Testis (tissue), 3 donors: ENCODE data around the gene EPPIN. TPM values are rescaled to one million over a fixed set of nuclear protein-coding genes. Genes with fewer than 3 reads are reported as not detected.
A peak's percentile ranks its signal among the peaks of the same experiment; 100 is the strongest.

Experiments
- DNase-seq: peaks from one replicate; pipeline ENCODE4 v3.0.0-alpha.2; 2019
- H3K27ac ChIP-seq, 2 donors: fragments of 200-600 bp; sonication (generic); one replicate each; pipeline ENCODE4 v1.5.1; 2019
- H3K27me3 ChIP-seq: fragments of 200-600 bp; sonication (generic); one replicate; pipeline ENCODE4 v1.5.1; 2019
- H3K36me3 ChIP-seq: fragments of 200-600 bp; sonication (generic); one replicate; pipeline ENCODE4 v1.5.1; 2017; ENCODE audit warnings: low read depth; ENCODE audit errors: missing control alignments
- H3K4me1 ChIP-seq: fragments of 200-600 bp; sonication (generic); one replicate; pipeline ENCODE4 v1.5.1; 2019
- H3K4me3 ChIP-seq, 2 donors: fragments of 200-600 bp; sonication (generic); one replicate each; pipeline ENCODE4 v1.5.1; 2017 to 2019
- H3K9me3 ChIP-seq: fragments of 200-600 bp; sonication (generic); one replicate; pipeline ENCODE4 v1.5.1; 2017
- POLR2A ChIP-seq: fragments of 450-650 bp; IDR thresholded peaks from one replicate; pipeline ENCODE4 v1.6.1; 2017; ENCODE audit warnings: antibody characterized with exemption, mild to moderate bottlenecking, moderate library complexity
- WGBS, 2 donors: methylation state at CpG; one replicate each; pipeline ENCODE4 v1.1.5; 2018; 5-methylcytosine and 5-hydroxymethylcytosine counted together
- intact Hi-C: fragments of 100-400 bp; cut with DNase I; formaldehyde crosslinking; loops from one replicate; pipeline ENCODE4 v1.15.1; 2023; ENCODE audit warnings: low total_unique reads
- polyA plus RNA-seq: library from polyadenylated mRNA; stranded (reverse); fragments of 350-450 nt; fragmentation: Illumina TruSeq; extraction: RNeasy Lipid Tissue Mini Kit (QIAGEN cat#74804); gene quantifications from one replicate; pipeline ENCODE4 v1.2.3, GENCODE V29; 2014; ENCODE audit warnings: low read depth, low replicate concordance; ENCODE audit not compliant: insufficient read depth
- total RNA-seq, 2 donors: library from RNA; depleted of rRNA; stranded (reverse); fragments of >200 nt; gene quantifications; one replicate each; pipeline ENCODE4 v1.2.3, GENCODE V29; 2016
- TF ChIP-seq, protein P1 (sequence below), 3 experiments: fragments of 450-650 bp in 2 of 3; fragments of 200-600 bp in 1 of 3; sonication (generic) in 1 of 3; IDR thresholded peaks; one replicate each; pipeline ENCODE4 v1.5.1; 2016 to 2019; ENCODE audit warnings: antibody characterized with exemption in 3 of 3, mild to moderate bottlenecking in 2 of 3, moderate library complexity in 1 of 3

The EPPIN gene
- total and polyA plus RNA-seq, 3 donors from 2014 or later, result 185 to 251 (median 222) TPM

- DNase-seq, result no peak
- no peak overlapping the region for H3K27ac ChIP-seq
- H3K4me3 ChIP-seq, result no peak overlapping the region
- WGBS, 2 donors, result 86 to 91% methylated on average over 2 of the region's 2 CpGs
- intact Hi-C loops, result no loop called here
- H3K9me3 ChIP-seq, result no peaks in the 10 kb centered on the region
- H3K4me1 ChIP-seq, result no peaks in the 10 kb centered on the region
- no peaks in the 10 kb centered on the region for H3K27me3 ChIP-seq
- no peak for TF ChIP-seq POLR2A
- TF ChIP-seq, protein P1, sequence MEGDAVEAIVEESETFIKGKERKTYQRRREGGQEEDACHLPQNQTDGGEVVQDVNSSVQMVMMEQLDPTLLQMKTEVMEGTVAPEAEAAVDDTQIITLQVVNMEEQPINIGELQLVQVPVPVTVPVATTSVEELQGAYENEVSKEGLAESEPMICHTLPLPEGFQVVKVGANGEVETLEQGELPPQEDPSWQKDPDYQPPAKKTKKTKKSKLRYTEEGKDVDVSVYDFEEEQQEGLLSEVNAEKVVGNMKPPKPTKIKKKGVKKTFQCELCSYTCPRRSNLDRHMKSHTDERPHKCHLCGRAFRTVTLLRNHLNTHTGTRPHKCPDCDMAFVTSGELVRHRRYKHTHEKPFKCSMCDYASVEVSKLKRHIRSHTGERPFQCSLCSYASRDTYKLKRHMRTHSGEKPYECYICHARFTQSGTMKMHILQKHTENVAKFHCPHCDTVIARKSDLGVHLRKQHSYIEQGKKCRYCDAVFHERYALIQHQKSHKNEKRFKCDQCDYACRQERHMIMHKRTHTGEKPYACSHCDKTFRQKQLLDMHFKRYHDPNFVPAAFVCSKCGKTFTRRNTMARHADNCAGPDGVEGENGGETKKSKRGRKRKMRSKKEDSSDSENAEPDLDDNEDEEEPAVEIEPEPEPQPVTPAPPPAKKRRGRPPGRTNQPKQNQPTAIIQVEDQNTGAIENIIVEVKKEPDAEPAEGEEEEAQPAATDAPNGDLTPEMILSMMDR (IDR thresholded peaks at IDR 0.05), result no peak
- no peaks in the 10 kb centered on the region for H3K36me3 ChIP-seq
Observed at GRCh38 chr20:45564760-45565276, 17.6 kb upstream of the EPPIN start.

GRCh38 chr20:45555198-45555597, 8.0 kb upstream of the EPPIN start:
- Histone ChIP-seq H3K9me3 (no peaks in the 10 kb centered on the region), H3K4me1 (no peaks in the 10 kb centered on the region), H3K27me3 (no peaks in the 10 kb centered on the region), H3K27ac (no peak overlapping the region), H3K4me3 (no peak overlapping the region), H3K36me3 (no peaks in the 10 kb centered on the region)
- 88 to 89% methylated on average over 1 of the region's 1 CpG for WGBS, 2 donors
- no peak for TF ChIP-seq POLR2A
- TF ChIP-seq, protein P1 (IDR thresholded peaks at IDR 0.05), result no peak
- intact Hi-C loops, result no loop called here
- no peak for DNase-seq

- Histone ChIP-seq H3K27ac (no peak overlapping the region), H3K4me1 (peaks cover 5% of the 10 kb centered on the region), H3K9me3 (no peaks in the 10 kb centered on the region), H3K36me3 (no peaks in the 10 kb centered on the region), H3K27me3 (no peaks in the 10 kb centered on the region), H3K4me3 (no peak overlapping the region)
- TF ChIP-seq, protein P1 (IDR thresholded peaks at IDR 0.05), result no peak
- no peak for TF ChIP-seq POLR2A
- intact Hi-C loops, result no loop called here
- 86 to 91% methylated on average over 2 of the region's 2 CpGs for WGBS, 2 donors
- DNase-seq, result no peak
Observed at GRCh38 chr20:45552456-45552855, 5.3 kb upstream of the EPPIN start.

GRCh38 chr20:45550765-45551164, 3.6 kb upstream of the EPPIN start:
- H3K4me1 ChIP-seq, result peaks cover 5% of the 10 kb centered on the region
- no peak for DNase-seq
- H3K27me3 ChIP-seq, result no peaks in the 10 kb centered on the region
- H3K27ac ChIP-seq, result no peak overlapping the region
- intact Hi-C loops, result no loop called here
- H3K9me3 ChIP-seq, result no peaks in the 10 kb centered on the region
- TF ChIP-seq POLR2A, result no peak
- TF ChIP-seq, protein P1 (IDR thresholded peaks at IDR 0.05), result no peak
- no peaks in the 10 kb centered on the region for H3K36me3 ChIP-seq
- H3K4me3 ChIP-seq, result no peak overlapping the region

DNA sequence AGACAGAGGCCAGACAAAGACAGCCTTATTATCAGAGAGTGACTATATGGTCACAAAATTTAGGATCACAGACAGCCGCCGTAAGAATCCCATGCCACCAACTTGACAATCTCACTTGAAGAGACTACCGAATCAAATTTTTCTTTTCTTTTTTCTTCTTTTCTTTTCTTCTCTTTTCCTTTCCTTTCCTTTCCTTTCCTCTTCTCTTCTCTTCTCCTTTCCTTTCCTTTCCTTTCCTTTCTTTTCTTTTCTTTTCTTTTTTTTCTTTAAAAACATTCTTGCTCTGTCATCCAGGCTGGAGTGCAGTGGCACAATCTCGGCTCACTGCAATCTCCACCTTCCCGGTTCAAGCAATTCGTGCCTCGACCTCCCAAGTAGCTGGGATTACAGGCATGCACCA, 1.2 kb upstream of the EPPIN start:
- WGBS, 2 donors, result 74 to 79% methylated on average over 7 of the region's 7 CpGs
- no peak for DNase-seq
- Histone ChIP-seq H3K4me3 (no peak overlapping the region), H3K4me1 (peaks cover 5% of the 10 kb centered on the region), H3K9me3 (no peaks in the 10 kb centered on the region), H3K27ac (peak overlapping the region; percentile 44 to 52), H3K27me3 (no peaks in the 10 kb centered on the region), H3K36me3 (no peaks in the 10 kb centered on the region)
- intact Hi-C loops, result no loop called here
- TF ChIP-seq POLR2A, result no peak
- TF ChIP-seq, protein P1 (IDR thresholded peaks at IDR 0.05), result no peak
